H9 (cell line): Measurements from ENCODE around the gene TTC9. TPM values are rescaled to one million over a fixed set of nuclear protein-coding genes. Genes with fewer than 3 reads are reported as not detected.

Experiments used
- DNase-seq: peaks from one replicate; pipeline ENCODE4 v3.0.0-alpha.2; 2017
- H2AFZ ChIP-seq: one replicate; pipeline ENCODE4 v1.6.1; 2013; ENCODE audit warnings: mild to moderate bottlenecking, low read length, control low read depth, moderate library complexity
- H2AK5ac ChIP-seq: 2 replicates; pipeline ENCODE4 v1.6.1; 2013; ENCODE audit warnings: low read length, control low read depth, mixed read lengths; ENCODE audit not compliant: insufficient read length
- H2BK120ac ChIP-seq: one replicate; pipeline ENCODE4 v1.6.1; 2013; ENCODE audit warnings: low read depth, mild to moderate bottlenecking, low read length, control low read depth, inconsistent platforms; ENCODE audit not compliant: poor library complexity, severe bottlenecking
- H2BK12ac ChIP-seq: 2 replicates; pipeline ENCODE4 v1.6.1; 2013; ENCODE audit warnings: low read length, control low read depth, mixed read lengths, low read depth; ENCODE audit not compliant: insufficient read length
- H2BK15ac ChIP-seq: 2 replicates; pipeline ENCODE4 v1.6.1; 2013; ENCODE audit warnings: low read depth, low read length, control low read depth
- H2BK20ac ChIP-seq: one replicate; pipeline ENCODE4 v1.6.1; 2013; ENCODE audit warnings: low read depth, mild to moderate bottlenecking, low read length, control low read depth, inconsistent platforms; ENCODE audit not compliant: poor library complexity, severe bottlenecking
- H2BK5ac ChIP-seq: 2 replicates; pipeline ENCODE4 v1.6.1; 2013; ENCODE audit warnings: low read length, control low read depth, mixed read lengths; ENCODE audit not compliant: insufficient read length
- H3K14ac ChIP-seq: 2 replicates; pipeline ENCODE4 v1.6.1; 2013; ENCODE audit warnings: low read length, control low read depth; ENCODE audit not compliant: insufficient read depth
- H3K18ac ChIP-seq: 2 replicates; pipeline ENCODE4 v1.6.1; 2013; ENCODE audit warnings: low read depth, mild to moderate bottlenecking, mixed read lengths, low read length, control low read depth; ENCODE audit not compliant: insufficient read length
- H3K23ac ChIP-seq: 2 replicates; pipeline ENCODE4 v1.6.1; 2013; ENCODE audit warnings: low read length, control low read depth, mixed read lengths, low read depth; ENCODE audit not compliant: insufficient read length
- H3K23me2 ChIP-seq: 2 replicates; pipeline ENCODE4 v1.6.1; 2013; ENCODE audit warnings: low read depth, mild to moderate bottlenecking, mixed read lengths, low read length, control low read depth; ENCODE audit not compliant: insufficient read length, poor library complexity, severe bottlenecking
- H3K27ac ChIP-seq: 2 replicates; pipeline ENCODE4 v1.5.1; 2013; ENCODE audit warnings: low read length, control low read depth, mixed read lengths, low read depth; ENCODE audit not compliant: insufficient read length
- H3K27me3 ChIP-seq: 2 replicates; pipeline ENCODE4 v1.6.1; 2013; ENCODE audit warnings: low read length, control low read depth, inconsistent platforms; ENCODE audit not compliant: insufficient read depth
- H3K4ac ChIP-seq: 2 replicates; pipeline ENCODE4 v1.6.1; 2013; ENCODE audit warnings: low read depth, mild to moderate bottlenecking, control low read depth, inconsistent platforms, low read length, moderate library complexity
- H3K4me1 ChIP-seq: 2 replicates; pipeline ENCODE4 v1.6.1; 2013; ENCODE audit warnings: low read length, control low read depth, inconsistent platforms; ENCODE audit not compliant: insufficient read depth
- H3K4me2 ChIP-seq: 2 replicates; pipeline ENCODE4 v1.6.1; 2013; ENCODE audit warnings: low read length, control low read depth, mixed read lengths; ENCODE audit not compliant: insufficient read length, insufficient read depth
- H3K56ac ChIP-seq: 2 replicates; pipeline ENCODE4 v1.6.1; 2013; ENCODE audit warnings: low read depth, mild to moderate bottlenecking, mixed read lengths, low read length, control low read depth; ENCODE audit not compliant: insufficient read length
- H3K79me1 ChIP-seq: 2 replicates; pipeline ENCODE4 v1.6.1; 2013; ENCODE audit warnings: low read depth, mild to moderate bottlenecking, moderate library complexity, low read length, control low read depth, inconsistent platforms; ENCODE audit not compliant: insufficient read depth, poor library complexity, severe bottlenecking
- H3K79me2 ChIP-seq: 2 replicates; pipeline ENCODE4 v1.6.1; 2013; ENCODE audit warnings: low read length, control low read depth, inconsistent platforms; ENCODE audit not compliant: insufficient read depth
- H3K9ac ChIP-seq: 2 replicates; pipeline ENCODE4 v1.6.1; 2013; ENCODE audit warnings: low read length, control low read depth, mixed read lengths; ENCODE audit not compliant: insufficient read length; ENCODE audit errors: extremely low read depth
- H3K9me3 ChIP-seq: one replicate; pipeline ENCODE4 v1.6.1; 2013; ENCODE audit warnings: low read depth, low read length, inconsistent platforms; ENCODE audit not compliant: control insufficient read depth
- H3T11ph ChIP-seq: one replicate; pipeline ENCODE4 v1.6.1; 2013; ENCODE audit warnings: mild to moderate bottlenecking, low read length, control low read depth, inconsistent platforms
- H4K20me1 ChIP-seq: one replicate; pipeline ENCODE4 v1.6.1; 2013; ENCODE audit not compliant: control insufficient read depth, insufficient read length, insufficient read depth
- H4K5ac ChIP-seq: 2 replicates; pipeline ENCODE4 v1.6.1; 2013; ENCODE audit warnings: low read depth, mild to moderate bottlenecking, mixed read lengths, low read length, control low read depth; ENCODE audit not compliant: insufficient read length
- H4K8ac ChIP-seq: replicated peaks from 2 replicates; pipeline ENCODE4 v1.6.1; 2013; ENCODE audit warnings: low read length, control low read depth, mixed read lengths, low read depth; ENCODE audit not compliant: insufficient read length
- H4K91ac ChIP-seq: 2 replicates; pipeline ENCODE4 v1.6.1; 2013; ENCODE audit warnings: low read depth, mild to moderate bottlenecking, moderate library complexity, mixed read lengths, low read length, control low read depth; ENCODE audit not compliant: insufficient read length
- H3K27ac Mint-ChIP-seq, 3 experiments: 2 replicates in 2 of 3; 3 replicates in 1 of 3; pipeline ENCODE4 v1.8.0; 2020 to 2021; ENCODE audit warnings: mixed read lengths in 3 of 3, mild to moderate bottlenecking in 1 of 3, moderate library complexity in 1 of 3
- H3K27me3 Mint-ChIP-seq: 2 replicates; pipeline ENCODE4 v1.8.0; 2021; ENCODE audit warnings: low read depth, mild to moderate bottlenecking, moderate library complexity, mixed read lengths
- H3K36me3 Mint-ChIP-seq, 3 experiments: 2 replicates in 2 of 3; 3 replicates in 1 of 3; pipeline ENCODE4 v1.8.0; 2020 to 2021; ENCODE audit warnings: low read depth in 3 of 3, mixed read lengths in 3 of 3; ENCODE audit not compliant: insufficient read depth in 1 of 3
- H3K4me1 Mint-ChIP-seq, 2 experiments: 2 replicates each; pipeline ENCODE4 v1.8.0; 2020; ENCODE audit warnings: mixed read lengths in 2 of 2
- H3K4me3 Mint-ChIP-seq, 2 experiments: 2 replicates in 1 of 2; 3 replicates in 1 of 2; pipeline ENCODE4 v1.8.0; 2020 to 2021; ENCODE audit warnings: mild to moderate bottlenecking in 2 of 2, mixed read lengths in 2 of 2, moderate library complexity in 1 of 2
- H3K9me3 Mint-ChIP-seq, 2 experiments: 2 replicates in 1 of 2; 3 replicates in 1 of 2; pipeline ENCODE4 v1.8.0; 2020; ENCODE audit warnings: mild to moderate bottlenecking in 2 of 2, mixed read lengths in 2 of 2, moderate library complexity in 1 of 2
- CTCF ChIP-seq: fragments of 200-600 bp; sonication (generic); conservative IDR thresholded peaks from 3 replicates; pipeline ENCODE4 v1.8.0; 2021; ENCODE audit warnings: antibody characterized with exemption, mild to moderate bottlenecking
- WGBS: extraction: QIAGEN DNeasy Blood & Tissue Kit; methylation state at CpG from one replicate; pipeline ENCODE4 v1.1.7; 2013; ENCODE audit warnings: missing lambda C conversion rate, low lambda C conversion rate, mixed read lengths; ENCODE audit not compliant: insufficient read length; ENCODE audit errors: extremely low coverage; 5-methylcytosine and 5-hydroxymethylcytosine counted together
- total RNA-seq: library from RNA; stranded (reverse); gene quantifications from 2 replicates; pipeline ENCODE4 v1.2.1, GENCODE V29; 2021

The TTC9 gene
- total RNA-seq, 1 experiment from 2014 or later = 17.4 TPM

DNA sequence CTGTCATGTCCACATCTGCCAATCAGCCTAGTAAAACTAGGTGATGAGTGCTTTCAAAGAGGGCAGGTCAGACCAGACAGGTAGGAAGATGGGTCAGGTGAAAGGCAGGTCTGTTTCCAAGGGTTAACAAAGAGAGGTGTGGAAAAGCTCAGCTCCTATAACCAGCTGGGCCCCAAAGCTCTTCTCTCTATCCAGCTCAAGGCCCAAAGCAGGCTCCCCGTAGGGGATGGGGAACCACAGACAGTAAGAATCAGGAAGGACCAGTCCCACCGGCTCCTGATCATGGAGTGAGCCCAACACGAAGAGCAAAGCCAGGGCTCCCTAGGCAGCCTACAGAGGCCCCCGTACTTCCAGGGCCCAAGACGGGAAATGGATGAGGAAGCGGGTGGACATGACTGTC is 83.2 kb downstream of the TTC9 start:
- no peak overlapping the region for H3K4me2 ChIP-seq
- H3K56ac ChIP-seq = no peak overlapping the region
- no peak overlapping the region for H3K14ac ChIP-seq
- H3K23me2 ChIP-seq = no peaks in the 10 kb centered on the region
- no peak overlapping the region for H2BK120ac ChIP-seq
- H2AFZ ChIP-seq = no peak overlapping the region
- no peaks in the 10 kb centered on the region for H4K20me1 ChIP-seq
- H3K79me2 ChIP-seq = no peaks in the 10 kb centered on the region
- no peak overlapping the region for H2BK15ac ChIP-seq
- no peak overlapping the region for H2BK20ac ChIP-seq
- no peaks in the 10 kb centered on the region for H3K79me1 ChIP-seq
- no peak for TF ChIP-seq CTCF
- DNase-seq = no peak
- H3K4ac ChIP-seq = no peak overlapping the region
- H3K23ac ChIP-seq = no peak overlapping the region
- no peak overlapping the region for H2AK5ac ChIP-seq
- H4K91ac ChIP-seq = no peak overlapping the region
- H3K18ac ChIP-seq = no peak overlapping the region
- H3K27me3 ChIP-seq = no peaks in the 10 kb centered on the region
- H4K5ac ChIP-seq = no peak overlapping the region
- H3K9ac ChIP-seq = no peak overlapping the region
- WGBS = no CpG with 5 or more reads among the region's 6 CpGs
- Mint-ChIP-seq H3K36me3 (peaks cover 14 to 23% (median 19%) of the 10 kb centered on the region in 3 experiments), H3K27me3 (no peaks in the 10 kb centered on the region), H3K27ac (peak overlapping the region in 2 of 3 experiments; percentile 30 to 45; a peak in 1 of 7 replicates), H3K4me3 (no peak overlapping the region), H3K9me3 (no peaks in the 10 kb centered on the region), H3K4me1 (peaks cover 20 to 22% of the 10 kb centered on the region in 2 experiments)
- no peak overlapping the region for H3T11ph ChIP-seq
- no peak overlapping the region for H2BK5ac ChIP-seq
- no peak overlapping the region for H4K8ac ChIP-seq
- no peaks in the 10 kb centered on the region for H3K9me3 ChIP-seq
- H3K4me1 ChIP-seq = no peaks in the 10 kb centered on the region; the same call in 1 of the 2 replicates
- H3K27ac ChIP-seq = no peak overlapping the region
- H2BK12ac ChIP-seq = no peak overlapping the region

Other genes with a start within 250 kb of the TTC9 start
- 24.9 and 26.6 TPM in 2 replicates for gene SYNJ2BP, start 224.8 kb upstream of the TTC9 start, total RNA-seq
- gene ADAM21, start 189.7 kb upstream of the TTC9 start, total RNA-seq = 0.09 TPM in 1 of 2 replicates, not detected in the other
- 0.24 and 0.28 TPM in 2 replicates for gene ADAM20, start 106.9 kb upstream of the TTC9 start, total RNA-seq
- 53.5 and 55.3 TPM in 2 replicates for gene MED6, start 41.3 kb upstream of the TTC9 start, total RNA-seq
- gene MAP3K9, start 167.6 kb downstream of the TTC9 start, total RNA-seq = 18.3 and 20.0 TPM in 2 replicates